ENCODE data around the gene PLB1.

PLB1 gene

GRCh38 chr2:28505361-28505760 is 9.5 kb downstream of the PLB1 start:
- DNase-seq = no peak

GRCh38 chr2:28506112-28506910 is 10.5 kb downstream of the PLB1 start:
- DNase-seq = no peak

- DNase-seq = no peak
Measured at GRCh38 chr2:28507796-28508764, 12.2 kb downstream of the PLB1 start.

GRCh38 chr2:28509361-28509760 is 13.5 kb downstream of the PLB1 start:
- no peak for DNase-seq

- DNase-seq = no peak
Measured at GRCh38 chr2:28510184-28510583, 14.3 kb downstream of the PLB1 start.

GRCh38 chr2:28511871-28512606 is 16.2 kb downstream of the PLB1 start:
- DNase-seq = no peak

GRCh38 chr2:28512607-28512965 is 16.7 kb downstream of the PLB1 start:
- no peak for DNase-seq

GRCh38 chr2:28513097-28513496 is 17.2 kb downstream of the PLB1 start:
- DNase-seq = no peak

GRCh38 chr2:28515176-28515751 is 19.4 kb downstream of the PLB1 start:
- no peak for DNase-seq

- no peak for DNase-seq
Measured at GRCh38 chr2:28516430-28516829, 20.6 kb downstream of the PLB1 start.

GRCh38 chr2:28516950-28517349 is 21.1 kb downstream of the PLB1 start:
- no peak for DNase-seq

GRCh38 chr2:28521663-28522062 is 25.8 kb downstream of the PLB1 start:
- DNase-seq = no peak

GRCh38 chr2:28522481-28522880 is 26.6 kb downstream of the PLB1 start:
- DNase-seq = no peak

- no peak for DNase-seq
Measured at GRCh38 chr2:28523902-28524301, 28.0 kb downstream of the PLB1 start.

GRCh38 chr2:28525481-28525880 is 29.6 kb downstream of the PLB1 start:
- no peak for DNase-seq

- DNase-seq = no peak
Measured at GRCh38 chr2:28526527-28527132, 30.8 kb downstream of the PLB1 start.

- no peak for DNase-seq
Measured at GRCh38 chr2:28527196-28527595, 31.3 kb downstream of the PLB1 start.

GRCh38 chr2:28528206-28528605 is 32.3 kb downstream of the PLB1 start:
- DNase-seq = no peak

- DNase-seq = no peak
Measured at GRCh38 chr2:28530782-28531181, 34.9 kb downstream of the PLB1 start.

- no peak for DNase-seq
Measured at GRCh38 chr2:28532399-28532798, 36.5 kb downstream of the PLB1 start.

- no peak for DNase-seq
Measured at GRCh38 chr2:28533044-28533680, 37.3 kb downstream of the PLB1 start.

- DNase-seq = no peak
Measured at GRCh38 chr2:28534817-28535216, 39.0 kb downstream of the PLB1 start.

Data from T1000 (cell line).